GM10248 (cell line): Measurements from ENCODE around the gene TBC1D5.

Experiments used
- CTCF ChIA-PET: fragments of 300-600 bp; sonication (Branson Sonifier 250); formaldehyde crosslinking; extraction: SDS; loops from one replicate; lab custom pipeline; 2021; ENCODE audit warnings: antibody characterized with exemption; lab: Yijun Ruan, JAX
- POLR2A ChIA-PET: fragments of 350-650 bp; sonication (Branson Sonifier 250); formaldehyde crosslinking; extraction: SDS; loops from one replicate; lab custom pipeline; 2020; ENCODE audit warnings: antibody characterized with exemption; lab: Yijun Ruan, JAX
- DNase-seq: peaks from one replicate; pipeline ENCODE4 v3.0.0; 2012; ENCODE audit errors: extremely low spot score
- TF ChIP-seq, protein P1 (sequence below): IDR thresholded peaks from 2 replicates; pipeline ENCODE4 v1.5.1; 2012; ENCODE audit warnings: mild to moderate bottlenecking, low read depth; ENCODE audit errors: extremely low read depth, missing control alignments, control extremely low read depth

The TBC1D5 gene

DNA sequence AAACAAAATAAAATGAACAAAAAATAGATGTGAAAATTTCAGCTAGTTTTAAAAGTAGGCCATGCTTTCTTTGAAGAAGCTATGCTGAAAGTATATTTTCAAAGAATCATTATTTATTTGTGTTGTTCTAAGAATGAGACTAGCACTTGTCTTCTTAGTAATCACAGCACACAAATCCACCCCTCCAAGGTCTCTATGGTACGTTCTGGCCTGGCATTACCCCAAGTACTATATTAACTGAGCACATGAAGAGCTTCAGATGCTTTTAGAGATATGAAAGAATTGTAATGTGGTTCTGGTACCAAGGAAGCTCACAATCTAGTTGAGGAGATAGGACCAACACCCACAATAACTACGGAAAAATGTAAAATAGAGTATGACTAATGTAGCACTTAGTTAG lies 441.2 kb downstream of the TBC1D5 start:
- ChIA-PET POLR2A (no interaction called here), CTCF (interaction anchor here (1.1 to 1.7 kb wide), 5 partner anchors 9 to 39 kb away, joined by 3 to 7 read pairs (median 5); no protein-coding TSS in a partner anchor)
- DNase-seq, result no peak
- TF ChIP-seq, protein P1, sequence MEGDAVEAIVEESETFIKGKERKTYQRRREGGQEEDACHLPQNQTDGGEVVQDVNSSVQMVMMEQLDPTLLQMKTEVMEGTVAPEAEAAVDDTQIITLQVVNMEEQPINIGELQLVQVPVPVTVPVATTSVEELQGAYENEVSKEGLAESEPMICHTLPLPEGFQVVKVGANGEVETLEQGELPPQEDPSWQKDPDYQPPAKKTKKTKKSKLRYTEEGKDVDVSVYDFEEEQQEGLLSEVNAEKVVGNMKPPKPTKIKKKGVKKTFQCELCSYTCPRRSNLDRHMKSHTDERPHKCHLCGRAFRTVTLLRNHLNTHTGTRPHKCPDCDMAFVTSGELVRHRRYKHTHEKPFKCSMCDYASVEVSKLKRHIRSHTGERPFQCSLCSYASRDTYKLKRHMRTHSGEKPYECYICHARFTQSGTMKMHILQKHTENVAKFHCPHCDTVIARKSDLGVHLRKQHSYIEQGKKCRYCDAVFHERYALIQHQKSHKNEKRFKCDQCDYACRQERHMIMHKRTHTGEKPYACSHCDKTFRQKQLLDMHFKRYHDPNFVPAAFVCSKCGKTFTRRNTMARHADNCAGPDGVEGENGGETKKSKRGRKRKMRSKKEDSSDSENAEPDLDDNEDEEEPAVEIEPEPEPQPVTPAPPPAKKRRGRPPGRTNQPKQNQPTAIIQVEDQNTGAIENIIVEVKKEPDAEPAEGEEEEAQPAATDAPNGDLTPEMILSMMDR, result no peak

DNA sequence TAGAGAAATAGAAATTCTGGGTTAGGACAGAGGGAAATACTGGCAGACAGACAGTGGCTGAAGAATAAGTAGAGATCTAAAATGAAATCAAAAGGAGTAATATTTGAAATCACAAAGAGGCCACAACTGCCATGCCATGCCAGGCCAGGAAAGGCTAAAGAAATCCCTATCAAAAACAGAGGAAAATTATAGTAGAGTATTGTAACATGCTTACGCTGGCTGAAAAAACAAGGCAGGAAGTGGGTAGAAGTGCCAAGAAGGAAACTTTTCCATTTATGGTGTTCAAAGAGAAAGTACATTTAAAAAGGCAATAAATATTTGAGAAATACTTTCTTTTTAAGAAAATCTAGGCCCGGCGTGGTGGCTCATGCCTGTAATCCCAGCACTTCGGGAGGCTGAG lies 442.0 kb downstream of the TBC1D5 start:
- no peak for DNase-seq
- ChIA-PET CTCF (interaction anchor here (1.1 to 1.7 kb wide), 3 partner anchors 10 to 39 kb away, joined by 4 to 7 read pairs (median 5); no protein-coding TSS in a partner anchor), POLR2A (no interaction called here)
- TF ChIP-seq, protein P1, result no peak

DNA sequence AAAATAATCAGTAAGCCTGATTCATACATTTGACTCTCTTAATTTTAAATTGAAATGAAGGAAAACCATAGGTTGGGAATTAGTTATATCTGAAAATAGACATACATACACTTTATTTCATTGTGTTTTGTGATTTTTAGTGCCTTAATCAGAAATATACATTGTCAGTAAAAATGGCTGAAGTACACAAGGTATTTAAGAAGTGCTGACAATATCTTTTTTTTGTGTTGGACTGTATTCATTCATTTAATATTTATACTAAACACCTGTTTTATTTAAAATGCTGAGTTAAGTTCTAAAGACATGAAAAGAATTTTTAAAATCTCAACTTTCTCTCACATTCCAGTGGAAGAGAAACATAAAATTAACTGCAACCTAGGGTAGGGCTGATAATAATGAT lies 444.4 kb downstream of the TBC1D5 start:
- CTCF ChIA-PET, result no interaction called here
- POLR2A ChIA-PET, result no interaction called here
- no peak for DNase-seq
- TF ChIP-seq, protein P1, result no peak

DNA sequence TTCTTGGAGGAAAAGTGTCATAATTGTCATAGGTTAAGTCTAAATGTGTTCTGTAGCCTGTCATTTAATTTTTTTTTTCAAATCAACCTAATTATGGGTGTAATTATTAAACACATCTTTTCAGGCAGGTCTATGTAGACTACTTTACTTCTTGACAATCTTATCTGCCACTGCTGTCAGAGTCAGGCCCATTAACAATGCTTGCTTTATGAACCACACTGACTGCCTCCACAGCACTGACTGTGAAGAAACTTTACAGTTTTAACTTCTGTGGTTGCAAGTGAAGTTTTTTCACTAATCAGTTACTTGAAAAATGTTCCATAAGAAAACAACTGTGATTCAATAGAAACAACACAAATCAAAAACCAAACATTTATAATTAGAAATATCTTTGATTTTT lies 449.9 kb downstream of the TBC1D5 start:
- ChIA-PET POLR2A (no interaction called here), CTCF (interaction anchor here (1.7 kb wide), 1 partner anchor 33 kb away, joined by 4 read pairs; no protein-coding TSS in a partner anchor)
- DNase-seq, result no peak
- TF ChIP-seq, protein P1, result no peak

DNA sequence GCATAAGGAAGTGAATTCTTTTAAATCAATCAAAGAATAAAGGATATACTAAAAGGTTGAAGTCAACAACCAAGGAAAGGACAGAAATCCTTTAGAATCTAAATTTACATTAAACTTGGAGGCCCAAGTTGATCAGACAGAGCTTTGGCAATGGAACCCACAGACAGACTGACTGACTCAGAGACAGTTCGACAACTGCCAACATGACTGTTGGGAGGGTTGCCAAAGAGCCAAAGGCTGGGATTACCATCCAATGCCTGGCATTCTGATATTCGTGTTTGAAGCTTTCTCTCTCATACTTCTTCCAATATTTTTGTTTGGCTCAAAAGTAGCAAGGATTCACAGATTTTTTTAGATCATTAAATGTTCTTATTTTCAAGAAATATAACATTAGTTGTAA lies 451.5 kb downstream of the TBC1D5 start:
- TF ChIP-seq, protein P1, result no peak
- POLR2A ChIA-PET, result no interaction called here
- CTCF ChIA-PET, result no interaction called here
- no peak for DNase-seq

DNA sequence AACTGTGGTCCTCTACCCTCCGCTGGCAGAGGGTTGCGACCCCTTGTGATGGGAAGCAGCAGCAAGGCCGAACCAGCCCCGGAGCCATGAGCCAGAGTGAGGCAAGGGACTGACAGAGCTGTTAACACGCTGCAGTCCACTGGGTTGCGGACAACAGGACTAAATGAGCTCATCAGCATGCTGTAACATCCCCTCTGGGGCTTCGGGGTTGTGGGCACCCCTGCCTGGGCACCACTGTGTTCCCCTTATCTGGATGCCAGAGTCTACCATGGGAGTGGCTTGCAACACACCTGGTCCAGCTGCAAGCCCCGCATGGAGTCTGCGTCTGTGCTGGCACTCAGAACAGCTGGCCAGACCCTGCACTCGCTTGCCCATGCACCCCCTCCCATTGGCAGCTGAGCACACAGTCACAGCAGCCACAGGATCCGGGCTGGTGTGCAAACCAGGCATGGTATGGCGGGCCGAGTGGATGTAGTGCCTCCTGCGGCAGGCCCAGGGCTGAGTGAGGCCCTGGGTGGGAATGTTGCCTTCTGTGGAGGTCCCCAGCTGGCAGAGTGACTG lies 453.5 kb downstream of the TBC1D5 start:
- POLR2A ChIA-PET, result no interaction called here
- CTCF ChIA-PET, result interaction anchor here (1.3 to 1.7 kb wide), 2 partner anchors 12 to 24 kb away, joined by 4 to 7 read pairs; no protein-coding TSS in a partner anchor
- TF ChIP-seq, protein P1, result no peak

More for the DNA sequence above, 453.5 kb downstream of the TBC1D5 start:
- DNase-seq, result no peak
